Endothelial cell of umbilical vein (primary cell): ENCODE data around the gene POU2AF1. TPM values are rescaled to one million over a fixed set of nuclear protein-coding genes. Genes with fewer than 3 reads are reported as not detected.

Experiments used
- BruUV-seq: library from RNA; stranded (reverse); fragments of 400-500 nt; replicated peaks from 2 replicates; lab custom pipeline; 2021; lab: Mats Ljungman, UMichigan
- CTCF ChIA-PET: fragments of 300-600, 350-600 bp; sonication (Branson Sonifier 250); formaldehyde crosslinking; loops from one replicate; lab custom pipeline; 2021; ENCODE audit warnings: antibody characterized with exemption, inconsistent platforms; lab: Charles Lee
- POLR2A ChIA-PET: fragments of 300-600, 350-600 bp; sonication (Branson Sonifier 250); formaldehyde crosslinking; loops from one replicate; lab custom pipeline; 2021; ENCODE audit warnings: antibody characterized with exemption, inconsistent platforms; lab: Charles Lee
- DNase-seq: peaks from one replicate; pipeline ENCODE4 v3.0.0-alpha.2; 2011; ENCODE audit warnings: low read depth, low spot score
- FAIRE-seq: peaks from 2 replicates; lab custom pipeline; 2011; peaks lifted over from hg19 to GRCh38; lab: Jason Lieb, UNC
- H2AFZ ChIP-seq: 2 replicates; pipeline ENCODE4 v1.6.0; 2012; ENCODE audit warnings: low read depth, low read length, control low read depth, inconsistent platforms
- H3K27ac ChIP-seq: 2 replicates; pipeline ENCODE4 v1.5.1; 2011; ENCODE audit warnings: low read depth, mild to moderate bottlenecking, control low read depth, low read length, moderate library complexity; ENCODE audit not compliant: insufficient read depth
- H3K27me3 ChIP-seq, 2 experiments: 2 replicates each; pipeline versions ENCODE4 v1.6.0 to v1.6.1; 2011; ENCODE audit warnings: low read length in 2 of 2, mixed read lengths in 1 of 2; ENCODE audit not compliant: control insufficient read depth in 2 of 2, insufficient read depth in 2 of 2
- H3K36me3 ChIP-seq, 2 experiments: 2 replicates in 1 of 2; 3 replicates in 1 of 2; pipeline ENCODE4 v1.5.1; 2011; ENCODE audit warnings: low read length in 2 of 2, mild to moderate bottlenecking in 1 of 2, moderate library complexity in 1 of 2; ENCODE audit not compliant: control insufficient read depth in 2 of 2, insufficient read depth in 2 of 2; ENCODE audit errors: extremely low read depth in 1 of 2
- H3K4me1 ChIP-seq: 3 replicates; pipeline ENCODE4 v1.5.1; 2011; ENCODE audit warnings: mild to moderate bottlenecking, low read length; ENCODE audit not compliant: control insufficient read depth, insufficient read depth; ENCODE audit errors: extremely low read depth
- H3K4me2 ChIP-seq: 2 replicates; pipeline ENCODE4 v1.6.1; 2011; ENCODE audit warnings: low read length, control low read depth, mixed read lengths; ENCODE audit not compliant: insufficient read depth
- H3K4me3 ChIP-seq, 3 experiments: fragments of 200-600 bp in 1 of 3; sonication (generic), shearing (Covaris generic) in 1 of 3; replicated peaks in 1 of 3; 2 replicates each; pipeline ENCODE4 v1.5.1; 2011 to 2016; ENCODE audit warnings: control low read depth in 3 of 3, low read length in 3 of 3, mild to moderate bottlenecking in 2 of 3, inconsistent platforms in 1 of 3, low read depth in 1 of 3, moderate library complexity in 1 of 3; ENCODE audit not compliant: insufficient read depth in 1 of 3
- H3K79me2 ChIP-seq: 2 replicates; pipeline ENCODE4 v1.6.0; 2012; ENCODE audit warnings: low read length, inconsistent platforms; ENCODE audit not compliant: control insufficient read depth, insufficient read depth
- H3K9ac ChIP-seq: replicated peaks from 2 replicates; pipeline ENCODE3; 2011; ENCODE audit warnings: low read length, control low read depth; ENCODE audit not compliant: insufficient read depth; ENCODE audit errors: extremely low read depth
- H3K9me1 ChIP-seq: replicated peaks from 3 replicates; pipeline ENCODE4 v1.6.0; 2011; ENCODE audit warnings: mild to moderate bottlenecking, low read length; ENCODE audit not compliant: control insufficient read depth, insufficient read depth; ENCODE audit errors: extremely low read depth
- H3K9me3 ChIP-seq: replicated peaks from 2 replicates; pipeline ENCODE4 v1.5.1; 2012; ENCODE audit warnings: low read length, inconsistent platforms; ENCODE audit not compliant: control insufficient read depth, insufficient read depth
- H4K20me1 ChIP-seq: replicated peaks from 2 replicates; pipeline ENCODE3; 2011; ENCODE audit warnings: mild to moderate bottlenecking, low read length; ENCODE audit not compliant: control insufficient read depth, insufficient read depth; ENCODE audit errors: extremely low read depth
- CTCF ChIP-seq, 2 donors: IDR thresholded peaks; 1 replicate in 1 of 2; 2 replicates in 1 of 2; pipeline ENCODE4 v1.5.1; 2011; ENCODE audit warnings: low read length in 2 of 2, mild to moderate bottlenecking in 2 of 2, moderate library complexity in 2 of 2, control low read depth in 1 of 2, inconsistent platforms in 1 of 2, low read depth in 1 of 2; ENCODE audit not compliant: insufficient read depth in 1 of 2; ENCODE audit errors: extremely low read depth in 1 of 2
- EZH2 ChIP-seq: IDR thresholded peaks from 2 replicates; pipeline ENCODE4 v1.6.1; 2012; ENCODE audit warnings: borderline replicate concordance, low read depth, mild to moderate bottlenecking, moderate library complexity, low read length, inconsistent platforms; ENCODE audit not compliant: severe bottlenecking
- FOS ChIP-seq: IDR thresholded peaks from 2 replicates; pipeline ENCODE4 v1.6.1; 2011; ENCODE audit warnings: mild to moderate bottlenecking, low read length, moderate library complexity, borderline replicate concordance; ENCODE audit not compliant: insufficient read depth
- GATA2 ChIP-seq: IDR thresholded peaks from 2 replicates; pipeline ENCODE4 v1.7.0; 2011; ENCODE audit warnings: low read depth, mild to moderate bottlenecking, moderate library complexity, mixed read lengths, low read length; ENCODE audit not compliant: insufficient read length, insufficient read depth
- JUN ChIP-seq: IDR thresholded peaks from 2 replicates; pipeline ENCODE4 v1.6.1; 2011; ENCODE audit warnings: borderline replicate concordance, low read depth; ENCODE audit not compliant: insufficient read length, insufficient read depth
- MAX ChIP-seq: IDR thresholded peaks from 2 replicates; pipeline ENCODE4 v1.6.1; 2011; ENCODE audit not compliant: insufficient read depth, insufficient read length
- MYC ChIP-seq: IDR thresholded peaks from one replicate; pipeline ENCODE4 v1.6.1; 2011; ENCODE audit warnings: mild to moderate bottlenecking, low read depth, low read length
- POLR2A ChIP-seq: IDR thresholded peaks from 2 replicates; pipeline ENCODE4 v1.6.1; 2012; ENCODE audit warnings: low read depth, mild to moderate bottlenecking, control low read depth, low read length
- POLR2AphosphoS5 ChIP-seq: IDR thresholded peaks from 2 replicates; pipeline ENCODE4 v1.6.1; 2012; ENCODE audit warnings: low read depth, mild to moderate bottlenecking, control low read depth, low read length, moderate library complexity; ENCODE audit not compliant: insufficient read depth
- dilution Hi-C: fragments of 300-500 bp; cut with MboI; formaldehyde crosslinking; loops from one replicate; pipeline ENCODE4 v1.15.0; 2019; ENCODE audit warnings: low sequenced_read_pairs; ENCODE audit not compliant: extremely low pct_ligation_motif_present
- intact Hi-C: fragments of 100-400 bp; cut with micrococcal nuclease; formaldehyde crosslinking; loops from one replicate; pipeline ENCODE4 v1.10.0; 2022
- polyA plus RNA-seq, 4 experiments: library from polyadenylated mRNA; depleted of rRNA in 3 of 4; stranded (reverse) in 3 of 4; unstranded in 1 of 4; fragments of >200 nt; gene quantifications; 2 replicates each; pipeline versions ENCODE4 v1.2.1 to v1.2.3, GENCODE V29; 2011 to 2012; ENCODE audit warnings: missing spikeins in 1 of 4
- total RNA-seq: library from RNA; stranded (reverse); gene quantifications from 2 replicates; pipeline ENCODE4 v1.2.3, GENCODE V29; 2021

Gene POU2AF1
- total and polyA plus RNA-seq, 2 donors (not counting 3 experiments of a cell fraction or from before 2014, with no cell fraction given) = not detected

- no TSS peak for BruUV-seq
- no peak for FAIRE-seq
- dilution Hi-C loops = no loop called here
- intact Hi-C loops = no loop called here
- H3K9me1 ChIP-seq = no peaks in the 10 kb centered on the region
- TF ChIP-seq MYC (no peak), FOS (no peak), CTCF (IDR thresholded peaks at IDR 0.05; ENCODE audit: extremely low read depth in 1 of 2, insufficient read depth in 1 of 2, low read depth in 1 of 2, low read length in 2 of 2) (no peak), EZH2 (no peak), MAX (no peak), GATA2 (no peak), JUN (no peak), POLR2A (no peak), POLR2AphosphoS5 (no peak)
- H2AFZ ChIP-seq = no peak overlapping the region
- H3K4me2 ChIP-seq = no peak overlapping the region
- H3K4me3 ChIP-seq = no peak overlapping the region
- CTCF ChIA-PET = no interaction called here
- H3K27ac ChIP-seq = no peak overlapping the region
- H3K9ac ChIP-seq = no peak overlapping the region
- no peaks in the 10 kb centered on the region for H4K20me1 ChIP-seq
- no peaks in the 10 kb centered on the region for H3K4me1 ChIP-seq
- DNase-seq = no peak
- POLR2A ChIA-PET = no interaction called here
- no peaks in the 10 kb centered on the region for H3K27me3 ChIP-seq
- no peaks in the 10 kb centered on the region for H3K36me3 ChIP-seq
- no peaks in the 10 kb centered on the region for H3K9me3 ChIP-seq
- no peaks in the 10 kb centered on the region for H3K79me2 ChIP-seq
These were observed 47.2 kb downstream of the POU2AF1 start for GRCh38 chr11:111331711-111332479.
